ENCODE results near the gene TJP3.

TJP3 gene

DNA sequence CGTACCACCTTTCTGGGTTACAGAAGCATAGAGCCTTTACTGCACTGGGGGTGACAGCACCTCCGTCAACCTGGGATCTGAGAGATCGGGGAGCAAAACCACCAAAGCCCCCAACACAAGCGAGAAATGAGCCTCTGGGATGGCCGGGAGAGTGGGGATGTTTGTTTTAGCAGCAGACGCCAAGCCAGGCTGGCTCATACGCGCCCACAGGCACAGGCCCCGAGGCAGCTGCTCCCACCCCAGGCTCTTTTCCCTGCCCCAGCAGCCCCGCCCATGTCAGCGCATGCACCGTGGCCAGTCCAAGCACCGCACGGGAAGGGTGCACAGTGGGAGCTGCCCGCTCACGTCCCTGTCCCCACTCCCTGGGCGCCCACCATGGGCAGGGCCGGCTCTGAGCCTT lies 16.5 kb upstream of the TJP3 start:
- no peak for DNase-seq (ENCODE audit: low spot score)

DNA sequence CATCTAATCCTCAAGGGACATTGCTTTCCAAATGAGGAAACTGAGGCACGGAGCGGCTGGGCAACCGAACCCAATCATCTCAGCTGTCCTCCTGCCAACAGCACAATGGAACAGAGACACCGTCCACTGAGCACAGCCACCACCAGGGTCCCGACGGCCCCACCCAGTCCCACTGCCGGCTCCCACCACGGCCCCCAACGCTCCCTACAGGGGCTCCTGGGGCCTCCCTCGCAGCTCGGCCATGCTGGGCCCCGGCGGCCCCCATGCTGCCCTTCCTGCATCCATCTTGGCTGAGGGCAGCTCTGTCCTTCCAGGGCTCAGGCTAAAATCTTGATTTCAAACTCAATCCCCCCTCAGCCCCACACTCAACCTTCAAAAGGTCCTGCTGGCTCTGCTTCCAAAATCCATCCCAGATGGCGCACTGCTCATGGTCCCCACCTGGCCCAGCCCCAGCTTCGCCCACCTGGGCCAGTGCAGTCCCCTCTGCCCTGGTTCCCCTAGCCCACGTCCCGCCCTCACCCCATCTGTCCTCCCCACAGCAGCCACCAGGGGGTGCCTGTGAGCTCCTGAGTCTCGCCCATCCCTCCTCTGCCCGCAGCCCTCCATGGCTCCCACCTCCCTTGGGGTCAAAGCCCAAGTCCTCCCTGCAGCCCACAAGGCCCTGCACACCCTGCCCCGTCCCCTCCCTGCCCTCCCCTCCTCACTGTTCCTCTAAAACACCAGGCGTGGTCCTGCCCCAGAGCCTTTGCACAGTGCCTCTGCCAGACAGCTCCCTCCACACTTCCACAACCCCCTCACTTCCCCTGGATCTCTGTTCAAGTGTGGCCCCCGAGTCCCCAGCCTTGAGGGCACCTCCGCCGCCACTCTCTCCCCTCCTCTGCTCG lies 15.8 kb upstream of the TJP3 start:
- no peak for DNase-seq (ENCODE audit: low spot score)

DNA sequence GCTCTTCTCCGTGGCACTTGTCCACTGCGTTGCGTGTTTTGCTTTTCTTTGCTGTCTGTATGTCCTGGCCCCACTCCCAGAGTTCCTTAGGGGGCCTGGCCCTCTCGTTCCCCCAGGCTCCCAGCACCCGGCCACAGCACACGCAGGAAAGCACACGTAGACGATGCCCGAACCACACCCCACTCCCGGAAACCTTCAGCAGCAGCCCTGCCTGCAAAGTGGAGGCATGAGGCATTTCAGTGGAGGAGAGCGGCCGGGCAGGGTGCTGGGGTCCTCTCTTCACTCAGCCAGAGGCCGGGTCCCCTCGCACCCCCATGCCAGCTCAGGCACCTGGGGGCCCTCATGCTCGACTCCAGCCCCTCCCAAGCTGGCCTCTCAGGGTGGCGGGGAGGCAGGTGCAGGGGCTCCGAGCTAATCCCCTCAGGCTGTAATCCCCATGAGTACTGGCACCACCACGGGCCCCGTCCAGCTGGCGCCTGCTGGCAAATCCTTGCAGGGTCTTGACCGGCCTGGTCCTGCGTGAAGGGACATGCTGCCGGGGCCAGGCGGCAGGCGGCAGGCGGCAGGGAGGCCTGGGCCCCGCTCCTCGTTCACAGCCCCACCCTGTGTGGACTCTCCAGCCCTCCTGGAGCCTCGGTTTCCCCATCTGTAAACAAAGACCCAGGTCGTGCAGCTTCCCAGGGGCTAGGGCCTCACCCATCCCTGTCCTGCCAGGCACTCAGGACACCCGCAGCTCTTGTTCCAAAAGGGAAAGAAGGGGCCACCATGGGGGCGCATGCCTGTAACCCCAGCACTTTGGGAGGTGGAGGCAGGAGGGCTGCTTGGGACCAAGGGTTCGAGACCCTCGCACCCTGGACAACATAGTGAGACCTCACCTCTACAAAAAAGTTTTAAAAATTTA lies 14.9 kb upstream of the TJP3 start:
- DNase-seq (ENCODE audit: low spot score): no peak

DNA sequence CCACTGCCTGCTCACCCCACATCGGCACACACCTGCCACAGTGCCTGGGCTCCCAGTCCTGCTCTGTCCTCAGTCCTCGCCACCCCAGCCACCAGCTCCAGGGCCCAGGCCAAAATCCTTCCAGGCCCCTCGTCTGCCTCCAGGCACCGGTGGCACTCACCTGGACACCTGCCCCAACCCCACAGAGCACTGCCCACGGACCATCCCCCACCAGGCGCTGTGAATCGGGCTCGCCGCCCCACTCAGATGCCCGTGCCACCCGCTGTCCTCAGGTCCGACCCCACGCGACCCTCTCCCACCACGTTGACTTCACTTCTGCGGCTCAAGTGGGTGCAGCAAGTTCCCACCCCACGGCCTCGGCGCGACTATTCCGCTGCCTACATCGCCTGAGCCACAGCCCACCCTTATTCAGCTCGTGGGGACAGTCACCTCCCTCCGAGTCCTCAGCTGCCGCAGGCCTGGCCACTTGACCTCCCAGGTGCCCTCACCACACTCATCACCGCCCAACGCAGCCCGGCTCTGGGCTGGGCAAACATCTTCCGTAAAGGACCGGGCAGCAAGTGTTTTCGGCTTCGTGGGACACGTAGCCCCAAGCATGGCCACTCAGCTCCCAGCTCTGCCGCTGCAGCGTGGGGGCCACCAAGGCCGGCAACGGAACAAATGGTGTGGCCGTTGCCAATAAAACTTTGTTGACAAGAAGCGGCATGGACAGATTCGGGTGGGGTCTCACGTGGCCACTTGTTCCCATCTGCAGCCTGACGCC lies 13.6 kb upstream of the TJP3 start:
- no peak for DNase-seq (ENCODE audit: low spot score)

DNA sequence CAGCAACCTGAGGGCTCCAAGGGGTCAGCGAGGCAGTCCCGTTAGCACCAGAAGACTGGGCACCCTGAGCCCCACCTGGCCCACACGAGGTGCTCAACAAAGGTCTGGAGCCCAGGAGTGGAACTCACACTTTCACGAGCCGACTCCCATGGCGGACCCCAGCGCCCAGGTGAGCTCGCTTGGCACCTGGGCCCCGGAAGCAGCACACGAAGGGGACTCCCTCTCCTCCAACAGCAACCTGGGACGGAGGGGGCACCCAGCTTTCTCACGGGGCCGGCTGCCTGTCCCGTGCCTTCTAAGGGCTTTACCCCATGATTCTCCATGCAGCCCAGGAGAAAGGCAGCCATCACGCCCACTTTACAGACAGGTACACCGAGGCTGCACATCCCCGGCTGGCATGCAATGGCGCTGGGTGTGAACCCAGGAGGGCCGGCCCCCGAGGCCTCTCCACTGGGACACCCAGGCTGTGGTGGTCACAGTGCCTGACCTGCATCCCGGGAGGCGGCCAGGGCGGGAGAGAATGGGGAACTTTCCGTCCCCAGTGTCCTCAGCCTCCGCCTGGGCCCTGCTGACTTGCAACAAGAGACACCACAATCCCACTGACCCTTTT lies 13.0 kb upstream of the TJP3 start:
- DNase-seq (ENCODE audit: low spot score): no peak

DNA sequence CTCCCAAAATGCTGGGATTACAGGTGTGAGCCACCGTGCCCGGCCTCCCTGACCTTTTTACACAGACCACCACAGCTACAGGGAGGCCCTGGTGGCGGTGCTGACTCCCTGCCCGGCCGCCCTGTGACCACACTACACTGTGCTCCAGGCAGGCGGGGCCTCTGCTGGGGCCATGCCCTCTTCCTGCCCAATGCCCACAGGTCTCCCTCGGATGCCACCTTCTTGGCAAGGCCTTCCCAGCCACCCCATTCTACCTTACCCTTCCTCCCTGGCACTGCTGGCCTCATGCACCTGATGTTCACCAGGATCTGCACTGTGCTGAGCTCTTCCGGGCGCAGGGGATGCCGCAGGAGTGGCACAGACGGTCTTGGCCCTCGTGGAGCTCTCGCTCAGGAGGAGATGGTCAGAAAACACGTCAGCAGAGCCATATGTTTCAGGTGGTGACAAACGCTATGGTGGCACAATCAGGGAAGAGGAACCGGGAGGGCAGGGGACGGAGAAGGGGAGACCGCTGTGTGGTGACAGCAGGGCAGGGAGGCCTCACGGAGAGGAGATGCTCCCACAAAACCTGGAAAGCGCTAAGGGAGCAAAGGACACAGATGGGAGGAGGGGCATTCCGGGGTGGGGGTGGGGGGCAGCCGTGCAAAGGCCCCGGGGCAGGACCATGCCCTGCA lies 12.1 kb upstream of the TJP3 start:
- no peak for DNase-seq (ENCODE audit: low spot score)

DNA sequence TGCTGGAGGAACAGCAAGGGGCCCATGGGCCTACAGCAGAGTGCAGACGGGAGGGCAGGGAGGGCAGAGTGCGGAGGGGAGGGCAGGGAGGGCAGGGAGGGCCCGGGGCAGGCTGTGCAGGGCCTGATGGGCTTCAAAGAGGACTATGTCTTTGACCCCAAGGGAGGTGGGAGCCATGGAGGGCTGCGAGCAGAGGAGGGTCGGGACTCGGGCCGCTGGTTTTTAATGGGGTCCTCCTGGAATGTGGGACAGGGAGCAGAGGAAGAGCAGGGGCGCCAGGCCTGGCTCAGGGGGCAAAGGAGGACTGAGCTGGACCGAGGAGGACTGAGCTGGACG lies 11.6 kb upstream of the TJP3 start:
- no peak for DNase-seq (ENCODE audit: low spot score)

DNA sequence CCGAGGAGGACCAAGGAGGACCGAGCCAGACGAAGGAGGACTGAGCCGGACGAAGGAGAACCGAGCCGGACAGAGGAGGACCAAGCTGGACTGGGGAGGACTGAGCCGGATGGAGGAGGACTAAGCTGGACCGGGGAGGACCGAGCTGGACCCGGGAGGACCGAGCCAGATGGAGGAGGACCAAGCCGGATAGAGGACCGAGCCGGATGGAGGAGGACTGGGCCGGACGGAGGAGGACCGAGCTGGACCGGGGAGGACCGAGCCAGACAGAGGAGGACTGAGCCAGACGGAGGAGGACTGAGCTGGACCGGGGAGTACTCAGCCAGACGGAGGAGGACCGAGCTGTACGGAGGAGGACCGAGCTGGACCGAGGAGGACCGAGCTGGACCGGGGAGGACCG lies 11.1 kb upstream of the TJP3 start:
- DNase-seq (ENCODE audit: low spot score): no peak

DNA sequence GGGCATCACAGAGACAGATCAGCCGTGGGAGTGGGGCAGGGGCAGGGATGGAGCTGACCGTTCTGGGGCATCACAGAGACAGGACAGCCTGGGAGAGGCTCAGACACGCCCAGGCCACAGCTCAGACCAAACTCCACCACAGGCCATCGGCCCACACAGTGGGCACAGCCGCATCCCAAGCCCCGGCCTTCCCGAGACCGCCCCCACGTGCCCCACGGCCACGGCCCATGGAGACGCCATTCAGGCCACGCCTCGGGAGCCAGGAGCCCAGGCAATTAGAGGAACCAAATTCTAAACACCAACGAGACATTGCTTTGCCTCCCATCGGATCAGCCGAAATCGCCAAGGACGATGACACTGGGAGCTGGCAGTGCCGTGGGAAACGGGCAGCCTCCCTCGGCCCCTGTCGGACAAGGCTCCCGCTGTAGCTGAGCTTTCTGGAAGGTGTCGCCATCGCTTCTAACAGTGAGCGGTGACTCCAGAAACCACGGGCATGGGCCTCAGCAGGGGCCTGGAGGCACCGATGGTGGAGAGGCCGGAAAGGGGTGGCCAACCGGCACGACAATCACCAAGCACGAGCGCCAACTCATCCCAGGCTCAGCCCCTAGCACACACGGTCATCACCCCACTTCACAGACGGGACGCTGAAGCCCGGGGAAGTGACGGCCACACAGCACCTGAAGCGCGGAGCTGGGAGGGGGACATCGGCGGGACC lies 10.4 kb upstream of the TJP3 start:
- DNase-seq (ENCODE audit: low spot score): no peak

DNA sequence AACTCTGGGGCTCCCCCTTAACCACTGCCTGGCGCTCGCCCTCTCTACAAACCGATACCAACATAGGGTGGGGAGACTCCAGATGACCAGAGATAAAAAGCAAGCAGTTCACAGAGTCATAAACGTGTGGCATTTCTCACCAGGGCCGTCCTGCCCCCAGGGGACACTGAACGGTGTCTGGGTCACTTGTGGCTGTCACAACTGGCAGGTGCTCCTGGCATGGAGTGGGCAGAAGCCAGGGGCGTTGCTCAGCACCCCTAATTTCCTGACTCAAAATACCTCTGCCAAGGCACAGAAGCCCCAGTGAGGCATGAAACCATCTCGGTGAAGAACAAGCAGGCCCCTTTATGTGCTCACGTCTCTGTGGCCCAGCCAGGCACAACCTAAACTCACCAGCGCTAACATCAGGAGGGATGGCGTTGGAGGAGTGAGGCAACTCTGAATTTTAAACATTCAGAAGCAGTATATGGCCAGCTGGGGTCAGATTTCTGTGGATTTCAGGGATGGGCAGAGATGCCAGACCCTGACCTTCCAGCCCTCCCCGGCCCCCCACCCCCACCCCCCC lies 9.7 kb upstream of the TJP3 start:
- no peak for DNase-seq (ENCODE audit: low spot score)

DNA sequence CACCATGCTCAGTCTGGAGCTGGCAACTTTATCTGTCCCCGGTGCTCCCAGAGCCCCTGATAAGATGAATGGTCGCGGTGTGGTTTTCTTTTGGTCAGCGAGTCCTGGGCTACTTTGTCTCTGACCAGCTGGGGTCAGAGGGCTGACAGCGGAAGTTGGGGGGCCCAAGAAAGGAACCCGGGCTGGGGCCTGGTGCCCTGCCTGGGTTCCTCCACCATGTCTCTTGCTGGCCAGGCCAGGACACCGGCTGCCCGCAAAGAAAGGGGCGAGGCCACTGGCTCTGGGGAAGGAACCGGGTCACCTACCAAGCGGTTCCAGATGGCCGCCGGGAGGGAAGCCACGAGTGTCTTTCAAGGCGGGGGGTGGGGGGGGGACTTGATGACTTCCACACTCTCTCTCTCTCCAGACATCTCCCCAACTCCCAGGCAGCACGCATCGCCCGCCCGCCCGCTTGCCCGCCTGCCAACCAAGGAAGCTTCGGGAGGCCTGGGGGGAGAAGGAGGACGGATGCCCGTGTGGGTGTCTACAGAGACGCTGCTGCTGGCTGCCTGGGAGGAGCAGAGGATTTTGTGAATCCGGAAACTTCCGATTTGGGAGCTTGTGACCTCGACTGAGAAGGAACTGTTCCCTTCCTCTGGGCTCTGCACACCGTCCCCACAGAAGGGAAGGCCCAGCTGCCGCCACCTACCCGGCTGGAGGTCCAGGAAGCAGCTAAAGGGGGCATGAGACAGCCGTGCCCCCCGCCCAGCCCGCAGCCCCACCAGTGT lies 9.0 kb upstream of the TJP3 start:
- DNase-seq (ENCODE audit: low spot score): no peak

DNA sequence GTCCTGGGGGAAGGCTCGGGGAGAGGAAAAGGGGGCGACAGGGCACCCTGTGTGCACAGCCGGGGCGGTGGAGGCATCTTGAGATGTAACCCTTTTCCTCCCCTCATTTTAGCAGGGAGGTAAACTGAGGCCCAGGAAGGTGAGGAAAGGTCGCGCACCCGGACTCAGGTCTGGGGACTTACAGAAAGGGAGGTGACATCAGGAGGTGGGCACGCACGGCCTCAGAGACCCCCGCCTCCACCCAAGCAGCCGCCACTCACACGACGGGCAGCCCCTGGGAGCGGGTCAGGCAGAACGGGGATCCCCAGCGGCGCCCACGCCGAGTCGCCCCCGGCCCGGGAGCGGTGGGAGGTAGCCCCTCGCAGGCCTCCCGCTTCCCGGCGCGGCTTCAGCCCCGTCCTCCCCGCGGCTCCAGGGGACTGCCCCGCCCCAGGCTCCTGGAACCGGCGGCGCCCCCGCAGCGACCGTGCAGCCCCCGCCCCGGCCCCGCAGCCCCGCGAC lies 8.4 kb upstream of the TJP3 start:
- DNase-seq (ENCODE audit: low spot score): no peak

DNA sequence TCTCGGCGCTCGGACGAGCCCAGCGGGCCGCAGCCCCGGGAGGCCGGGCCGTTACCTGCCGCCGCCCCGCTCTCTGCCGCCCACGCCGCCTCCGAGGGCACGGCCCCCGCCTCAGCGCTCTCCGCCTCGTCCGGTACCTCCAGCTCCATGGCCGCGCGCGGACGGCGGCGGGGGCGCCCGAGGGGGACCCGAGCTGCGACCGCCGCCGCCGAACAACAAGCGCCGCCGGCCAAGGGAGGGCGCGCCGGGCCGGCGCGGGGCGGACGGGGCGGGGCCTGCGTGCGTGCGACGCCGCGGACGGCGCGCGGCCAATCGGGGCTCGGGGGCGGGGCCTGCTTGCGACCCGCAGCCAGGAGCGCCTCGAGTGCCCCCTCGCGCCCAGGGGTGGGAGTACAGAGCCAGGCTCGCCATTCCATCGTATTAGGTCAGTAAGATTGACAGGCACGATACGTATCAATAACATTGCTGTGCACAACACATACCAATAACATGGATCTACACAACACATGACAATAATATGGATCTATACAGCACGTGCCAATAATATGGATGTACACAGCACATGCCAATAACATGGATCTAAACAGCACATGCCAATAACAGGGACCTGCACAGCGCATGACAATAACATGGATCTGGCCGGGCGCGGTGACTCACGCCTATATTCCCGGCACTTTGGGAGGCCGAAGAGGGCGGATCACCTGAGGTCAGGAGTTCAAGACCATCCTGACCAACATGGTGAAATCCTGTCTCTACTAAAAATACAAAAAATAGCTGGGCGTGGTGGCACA lies 7.7 kb upstream of the TJP3 start, which contains the start of gene PIP5K1C:
PIP5K1C (minus strand) TSS at position 227 of the 791 bp plus-strand sequence; CDS start at position 149, 78 bp downstream.
- DNase-seq (ENCODE audit: low spot score): peak; percentile 62

DNA sequence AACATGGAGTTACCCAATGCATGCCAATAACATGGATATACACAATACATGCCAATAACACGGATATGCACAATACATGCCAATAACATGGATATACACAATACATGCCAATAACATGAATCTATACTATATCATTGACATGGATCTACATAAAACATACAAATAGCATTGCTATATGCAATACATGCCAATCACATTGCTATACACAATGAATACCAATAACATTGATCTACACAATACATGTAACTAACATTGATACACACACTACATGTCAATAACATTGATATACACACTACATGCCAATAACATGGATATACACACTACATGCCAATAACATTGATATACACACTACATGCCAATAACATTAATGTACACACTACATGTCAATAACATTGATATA lies 7.0 kb upstream of the TJP3 start:
- DNase-seq (ENCODE audit: low spot score): no peak

DNA sequence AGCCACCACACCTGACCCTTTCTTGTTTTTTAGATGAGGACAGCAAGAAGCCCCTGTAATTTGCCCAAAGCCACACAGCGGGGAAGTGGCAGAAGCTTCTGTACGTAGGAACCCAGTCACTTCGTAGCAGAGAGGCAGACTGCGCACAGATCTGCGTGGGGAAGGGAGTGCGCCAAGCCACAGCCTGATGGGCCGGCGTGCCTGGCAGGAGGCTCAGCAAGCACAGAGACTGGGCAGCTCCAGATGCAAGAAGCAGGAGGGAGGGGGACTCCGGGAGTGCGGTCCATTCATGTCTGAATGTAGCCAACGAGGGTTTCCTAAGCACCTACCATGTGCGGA lies 347 bp upstream of the TJP3 start:
- no peak for DNase-seq (ENCODE audit: low spot score)

DNA sequence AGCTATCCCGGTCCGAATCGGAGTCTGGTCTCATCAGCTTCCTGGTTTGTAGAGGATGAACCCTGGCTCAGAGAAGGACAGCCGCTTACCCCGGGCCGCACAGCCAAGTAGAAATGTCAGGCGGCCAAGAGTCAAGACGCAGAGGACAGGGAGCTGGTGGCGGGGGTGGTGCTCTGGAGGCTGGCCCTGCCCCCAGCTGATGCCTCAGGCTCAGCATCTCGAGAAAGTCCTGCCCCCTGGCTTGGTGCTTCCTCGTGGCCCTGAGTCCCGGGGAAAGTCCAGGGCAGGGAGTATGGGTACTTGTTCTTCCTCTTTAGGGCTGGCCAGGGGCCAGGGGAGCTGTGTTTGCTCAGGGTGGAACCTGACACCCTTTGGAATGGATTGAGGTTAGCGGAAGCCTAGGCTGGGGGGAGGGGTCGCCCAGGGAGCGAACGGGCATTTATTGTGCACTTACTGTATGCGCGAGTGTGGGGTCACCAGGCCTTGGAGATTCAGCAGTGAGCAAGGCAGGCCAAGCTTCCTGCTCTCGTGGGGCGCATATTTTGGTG lies 2.2 kb downstream of the TJP3 start:
- peak; percentile 40 for DNase-seq (ENCODE audit: low spot score)

DNA sequence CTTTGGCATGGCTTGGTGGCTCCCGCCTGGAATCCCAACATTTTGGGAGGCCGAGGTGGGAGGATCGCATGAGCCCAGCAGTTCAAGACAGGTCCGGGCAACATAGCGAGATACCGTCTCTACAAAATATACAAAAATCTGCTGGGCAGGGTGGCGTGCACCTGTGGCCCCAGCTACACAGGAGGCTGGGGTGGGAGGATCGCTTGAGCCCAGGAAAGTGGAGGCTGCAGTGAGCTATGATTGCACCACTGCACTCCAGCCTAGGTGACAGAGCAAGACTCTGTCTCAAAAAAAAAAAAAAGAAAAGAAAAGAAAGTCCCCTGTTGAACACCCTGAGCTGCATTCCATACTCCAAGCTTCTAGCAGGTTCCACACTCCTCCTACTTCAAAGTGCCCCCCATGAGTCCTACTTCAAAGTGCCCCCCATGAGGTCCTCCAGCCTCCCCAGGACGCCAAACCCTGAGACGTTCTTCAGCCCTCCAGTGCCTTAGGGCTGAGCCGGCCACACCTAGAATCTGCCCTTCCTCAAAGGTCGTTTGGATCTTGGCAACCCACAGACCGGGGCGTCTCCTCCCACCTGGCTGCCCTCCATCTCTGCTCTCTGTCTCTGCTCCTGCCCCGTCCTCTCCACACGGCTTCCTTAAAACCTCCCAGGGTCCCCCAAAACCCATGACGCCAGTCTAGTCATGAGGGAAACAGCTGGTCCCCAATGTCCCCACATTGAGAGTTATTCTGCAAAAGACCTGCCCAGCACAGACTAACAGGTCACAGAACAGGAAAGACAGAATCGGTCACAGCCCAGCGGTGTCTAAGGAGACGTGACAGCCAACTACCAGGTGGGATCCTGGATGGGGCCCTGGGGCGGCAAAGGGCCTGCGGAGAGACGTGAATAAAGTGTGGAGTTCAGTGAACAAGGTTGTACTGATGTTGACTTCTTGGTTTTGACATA lies 4.8 kb downstream of the TJP3 start:
- DNase-seq (ENCODE audit: low spot score): no peak
